ENCODE data around the gene EPS8L1. TPM values are rescaled to one million over a fixed set of nuclear protein-coding genes. Genes with fewer than 3 reads are reported as not detected.

EPS8L1 gene
- total RNA-seq, 1 donor from 2014 or later: 0.88 TPM

- H3K36me3 ChIP-seq: no peaks in the 10 kb centered on the region
- TF ChIP-seq CTCF (IDR thresholded peaks at IDR 0.05; ENCODE audit: borderline replicate concordance): no peak
- H3K4me1 ChIP-seq: peaks cover 28% of the 10 kb centered on the region
- intact Hi-C loops (cut with micrococcal nuclease): no loop called here
- H3K27ac ChIP-seq (replicated peaks): no peak overlapping the region
- DNase-seq: no peak
- no peak overlapping the region for H3K4me3 ChIP-seq
- H3K9me3 ChIP-seq (replicated peaks): no peaks in the 10 kb centered on the region
- H3K27me3 ChIP-seq (ENCODE audit: low read depth): peaks cover 92% of the 10 kb centered on the region
Observed at GRCh38 chr19:55079400-55080038, 3.9 kb downstream of the EPS8L1 start.

- Histone ChIP-seq H3K36me3 (no peaks in the 10 kb centered on the region), H3K4me1 (peaks cover 28% of the 10 kb centered on the region), H3K27me3 (ENCODE audit: low read depth) (peaks cover 92% of the 10 kb centered on the region), H3K9me3 (replicated peaks) (no peaks in the 10 kb centered on the region), H3K27ac (replicated peaks) (no peak overlapping the region), H3K4me3 (peak overlapping the region; percentile 64)
- no peak for TF ChIP-seq CTCF (IDR thresholded peaks at IDR 0.05; ENCODE audit: borderline replicate concordance)
- peak; percentile 59 for DNase-seq
- intact Hi-C loops (cut with micrococcal nuclease): no loop called here
Observed at GRCh38 chr19:55080121-55080967, 4.7 kb downstream of the EPS8L1 start.

- Histone ChIP-seq H3K4me3 (peak overlapping the region; percentile 64), H3K9me3 (replicated peaks) (no peaks in the 10 kb centered on the region), H3K36me3 (no peaks in the 10 kb centered on the region), H3K27me3 (ENCODE audit: low read depth) (peaks cover 93% of the 10 kb centered on the region), H3K27ac (replicated peaks) (no peak overlapping the region), H3K4me1 (peaks cover 32% of the 10 kb centered on the region)
- DNase-seq: peak; percentile 73
- intact Hi-C loops (cut with micrococcal nuclease): no loop called here
- TF ChIP-seq CTCF (IDR thresholded peaks at IDR 0.05; ENCODE audit: borderline replicate concordance): no peak
Observed at GRCh38 chr19:55080968-55081769, 5.5 kb downstream of the EPS8L1 start.

GRCh38 chr19:55081770-55082019, 6.0 kb downstream of the EPS8L1 start:
- Histone ChIP-seq H3K27me3 (ENCODE audit: low read depth) (peaks cover 93% of the 10 kb centered on the region), H3K9me3 (replicated peaks) (no peaks in the 10 kb centered on the region)

More at GRCh38 chr19:55081770-55082019, 6.0 kb downstream of the EPS8L1 start:
- no peaks in the 10 kb centered on the region for H3K36me3 ChIP-seq
- H3K4me1 ChIP-seq: peaks cover 37% of the 10 kb centered on the region
- intact Hi-C loops (cut with micrococcal nuclease): no loop called here
- peak overlapping the region; percentile 64 for H3K4me3 ChIP-seq
- no peak for TF ChIP-seq CTCF (IDR thresholded peaks at IDR 0.05; ENCODE audit: borderline replicate concordance)
- no peak for DNase-seq
- H3K27ac ChIP-seq (replicated peaks): no peak overlapping the region

Measured in left ventricle myocardium inferior (tissue), 1 donor.